Right lobe of liver (tissue), 4 donors: Measurements from ENCODE around the gene HECW1.

Source experiments
- POLR2A ChIP-seq: fragments of 450-650 bp; IDR thresholded peaks from one replicate; pipeline ENCODE4 v1.6.1; 2017; ENCODE audit warnings: antibody characterized with exemption, mild to moderate bottlenecking
- TF ChIP-seq, protein P1 (sequence below), 4 donors: fragments of 200-600 bp in 3 of 4; fragments of 450-650 bp in 1 of 4; IDR thresholded peaks; one replicate each; pipeline versions ENCODE4 v1.5.1 to v1.8.0; 2016 to 2022; ENCODE audit warnings: antibody characterized with exemption in 4 of 4, mild to moderate bottlenecking in 2 of 4
- donor health status: DM: no; HTN: no; CAD: no.
- donor health status: DM: no; HTN: no; CAD: no.
- donor health status: DM: no; HTN: yes; CAD: no.

DNA sequence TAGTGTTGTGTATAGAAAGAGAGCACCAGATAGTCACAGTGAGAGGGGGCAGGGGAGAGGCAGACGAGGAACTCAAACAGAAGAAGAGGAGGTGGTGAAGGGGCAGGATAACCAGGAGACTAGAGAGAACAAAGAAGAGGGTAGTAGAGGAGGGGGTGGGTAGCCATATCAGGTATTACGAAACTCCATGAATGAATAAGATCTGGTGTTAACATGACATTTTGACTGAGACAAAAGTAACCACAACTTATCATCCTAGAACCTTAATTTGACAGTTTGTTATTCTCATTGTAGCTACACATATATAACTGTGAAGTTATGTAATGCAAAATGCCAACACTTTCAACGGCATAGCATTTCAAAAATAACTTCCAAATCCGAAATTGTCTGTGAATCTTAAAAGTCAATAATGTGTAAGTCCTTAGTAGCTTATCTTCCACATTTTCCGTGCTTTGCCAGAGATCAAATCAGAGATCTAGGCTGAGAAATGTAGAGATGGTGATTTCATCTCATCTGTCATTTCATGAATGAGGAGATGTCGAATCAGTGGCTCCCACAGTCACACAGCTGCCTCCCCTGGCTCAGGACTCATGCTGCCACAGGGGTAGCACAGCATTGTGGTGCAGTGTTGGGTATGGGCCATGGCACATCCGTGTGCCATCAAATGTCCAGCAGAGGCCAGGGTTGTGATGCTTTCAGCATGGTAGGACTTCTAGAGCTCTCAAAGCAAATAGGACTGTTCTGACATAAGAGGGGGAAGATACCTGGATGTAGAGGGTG, 202.1 kb downstream of the HECW1 start:
- no peak for TF ChIP-seq POLR2A
- TF ChIP-seq, protein P1, sequence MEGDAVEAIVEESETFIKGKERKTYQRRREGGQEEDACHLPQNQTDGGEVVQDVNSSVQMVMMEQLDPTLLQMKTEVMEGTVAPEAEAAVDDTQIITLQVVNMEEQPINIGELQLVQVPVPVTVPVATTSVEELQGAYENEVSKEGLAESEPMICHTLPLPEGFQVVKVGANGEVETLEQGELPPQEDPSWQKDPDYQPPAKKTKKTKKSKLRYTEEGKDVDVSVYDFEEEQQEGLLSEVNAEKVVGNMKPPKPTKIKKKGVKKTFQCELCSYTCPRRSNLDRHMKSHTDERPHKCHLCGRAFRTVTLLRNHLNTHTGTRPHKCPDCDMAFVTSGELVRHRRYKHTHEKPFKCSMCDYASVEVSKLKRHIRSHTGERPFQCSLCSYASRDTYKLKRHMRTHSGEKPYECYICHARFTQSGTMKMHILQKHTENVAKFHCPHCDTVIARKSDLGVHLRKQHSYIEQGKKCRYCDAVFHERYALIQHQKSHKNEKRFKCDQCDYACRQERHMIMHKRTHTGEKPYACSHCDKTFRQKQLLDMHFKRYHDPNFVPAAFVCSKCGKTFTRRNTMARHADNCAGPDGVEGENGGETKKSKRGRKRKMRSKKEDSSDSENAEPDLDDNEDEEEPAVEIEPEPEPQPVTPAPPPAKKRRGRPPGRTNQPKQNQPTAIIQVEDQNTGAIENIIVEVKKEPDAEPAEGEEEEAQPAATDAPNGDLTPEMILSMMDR (IDR thresholded peaks at IDR 0.05) = no peak
